ENCODE results near the gene GCK.
A peak's percentile ranks its signal among the peaks of the same experiment; 100 is the strongest.

GCK gene

GRCh38 chr7:44098092-44099068, 90.9 kb downstream of the GCK start:
- no peak overlapping the region for H3K4me3 ChIP-seq (ENCODE audit: low read depth, low read length)
- DNase-seq (ENCODE audit: low read depth): no peak
- no peak for TF ChIP-seq CTCF (conservative IDR thresholded peaks at IDR 0.05; ENCODE audit: low read depth, low read length)

- no peak overlapping the region for H3K4me3 ChIP-seq (ENCODE audit: low read depth, low read length)
- TF ChIP-seq CTCF (conservative IDR thresholded peaks at IDR 0.05; ENCODE audit: low read depth, low read length): no peak
- no peak for DNase-seq (ENCODE audit: low read depth)
Observed at GRCh38 chr7:44097064-44097932, 91.9 kb downstream of the GCK start.

GRCh38 chr7:44096326-44096881, 92.8 kb downstream of the GCK start:
- no peak for DNase-seq (ENCODE audit: low read depth)
- no peak for TF ChIP-seq CTCF (conservative IDR thresholded peaks at IDR 0.05; ENCODE audit: low read depth, low read length)
- no peak overlapping the region for H3K4me3 ChIP-seq (ENCODE audit: low read depth, low read length)

- DNase-seq (ENCODE audit: low read depth): no peak
- H3K4me3 ChIP-seq (ENCODE audit: low read depth, low read length): no peak overlapping the region
- TF ChIP-seq CTCF (conservative IDR thresholded peaks at IDR 0.05; ENCODE audit: low read depth, low read length): no peak
Observed at GRCh38 chr7:44095781-44096180, 93.5 kb downstream of the GCK start.

- DNase-seq (ENCODE audit: low read depth): no peak
- TF ChIP-seq CTCF (conservative IDR thresholded peaks at IDR 0.05; ENCODE audit: low read depth, low read length): no peak
- H3K4me3 ChIP-seq (ENCODE audit: low read depth, low read length): no peak overlapping the region
Observed at GRCh38 chr7:44094883-44095592, 94.2 kb downstream of the GCK start.

GRCh38 chr7:44094365-44094764, 94.9 kb downstream of the GCK start:
- TF ChIP-seq CTCF (conservative IDR thresholded peaks at IDR 0.05; ENCODE audit: low read depth, low read length): no peak
- DNase-seq (ENCODE audit: low read depth): peak; percentile 24
- no peak overlapping the region for H3K4me3 ChIP-seq (ENCODE audit: low read depth, low read length)

All from choroid plexus epithelial cell (primary cell).